ENCODE data around the gene TMOD2. TPM values are rescaled to one million over a fixed set of nuclear protein-coding genes. Genes with fewer than 3 reads are reported as not detected.

The TMOD2 gene
- total RNA-seq, 4 donors from 2014 or later, result 1.8 to 6.8 (median 5.3) TPM

GRCh38 chr15:51736751-51737521 lies 14.5 kb upstream of the TMOD2 start:
- DNase-seq, result peak; percentile 67
- TF ChIP-seq POLR2A (IDR thresholded peaks at IDR 0.05) (no peak), EP300 (IDR thresholded peaks at IDR 0.05; ENCODE audit: low read depth) (no peak)
- peaks cover 6 to 42% (median 23%) of the 10 kb centered on the region in 4 donors for H3K4me1 ChIP-seq
- H3K27me3 ChIP-seq, result no peaks in the 10 kb centered on the region
- 0 to 2% methylated on average over 2 to 49 of the region's 69 CpGs for WGBS, 2 donors (ENCODE audit: low coverage in 1 of 2)
- H3K4me3 ChIP-seq, result peak overlapping the region; percentile 58 to 90 (median 64)
- intact Hi-C loops (cut with DNase I; ENCODE audit: low total_unique reads), result no loop called here
- in situ Hi-C loops (cut with MboI; ENCODE audit: low pct_ligation_motif_present in 1 of 4, low pct_unique_long_range_greater_than_20kb in 1 of 4, low sequenced_read_pairs in 3 of 4), result no loop called here
- peak overlapping the region; percentile 87 to 96 (median 91) for H3K27ac ChIP-seq
- H3K36me3 ChIP-seq, result no peaks in the 10 kb centered on the region
- H3K9me3 ChIP-seq, result no peaks in the 10 kb centered on the region

- peak; percentile 30 for TF ChIP-seq POLR2A (IDR thresholded peaks at IDR 0.05)
- TF ChIP-seq EP300 (IDR thresholded peaks at IDR 0.05; ENCODE audit: low read depth), result no peak
- TF ChIP-seq POLR2AphosphoS5 (IDR thresholded peaks at IDR 0.05), result peak in 1 of 3 donors; percentile 35
- intact Hi-C loops (cut with DNase I; ENCODE audit: low total_unique reads) (no loop called here), in situ Hi-C loops (cut with MboI; ENCODE audit: low pct_ligation_motif_present in 1 of 4, low pct_unique_long_range_greater_than_20kb in 1 of 4, low sequenced_read_pairs in 3 of 4) (no loop called here)
- peak; percentile 79 for DNase-seq
- Histone ChIP-seq H3K4me1 (peaks cover 0 to 34% (median 17%) of the 10 kb centered on the region in 4 donors), H3K4me3 (peak within 1 kb of the TSS; percentile 58 to 90 (median 64)), H3K27me3 (no peaks in the 10 kb centered on the region), H3K36me3 (no peaks in the 10 kb centered on the region), H3K9me3 (no peaks in the 10 kb centered on the region), H3K27ac (peak within 1 kb of the TSS; percentile 87 to 96 (median 91))
- WGBS, 2 donors (ENCODE audit: low coverage in 1 of 2), result 1% methylated on average over 36 of the region's 67 CpGs; no CpG with 5 or more reads in 1 of the 2 donors
Measured at GRCh38 chr15:51737522-51738305, 13.7 kb upstream of the TMOD2 start, which contains the start of gene LYSMD2. Gene LYSMD2, minus strand, starts transcription at chr15:51737655. Its CDS starts 33 bp downstream, at chr15:51737622.

DNA sequence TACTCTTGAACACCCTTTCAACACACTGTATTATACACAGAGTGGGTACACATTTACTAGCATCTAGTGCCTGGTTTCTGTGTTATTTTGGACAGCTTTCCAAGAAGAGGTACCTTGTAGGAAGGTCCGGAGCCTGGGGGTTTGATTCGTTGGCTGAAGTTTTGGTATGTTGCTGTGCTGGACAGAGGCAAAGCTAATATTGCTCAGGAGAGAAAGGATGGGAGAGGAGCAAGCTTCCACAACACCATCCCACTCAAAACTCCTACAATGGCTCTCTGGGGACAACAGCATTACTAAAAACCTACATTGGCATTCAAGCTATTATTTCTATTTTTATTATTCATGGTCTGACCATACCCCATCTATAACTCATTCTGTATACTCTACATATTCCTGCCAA lies 12.8 kb upstream of the TMOD2 start:
- DNase-seq, result no peak
- no peak for TF ChIP-seq POLR2A (IDR thresholded peaks at IDR 0.05)
- TF ChIP-seq, protein P1, sequence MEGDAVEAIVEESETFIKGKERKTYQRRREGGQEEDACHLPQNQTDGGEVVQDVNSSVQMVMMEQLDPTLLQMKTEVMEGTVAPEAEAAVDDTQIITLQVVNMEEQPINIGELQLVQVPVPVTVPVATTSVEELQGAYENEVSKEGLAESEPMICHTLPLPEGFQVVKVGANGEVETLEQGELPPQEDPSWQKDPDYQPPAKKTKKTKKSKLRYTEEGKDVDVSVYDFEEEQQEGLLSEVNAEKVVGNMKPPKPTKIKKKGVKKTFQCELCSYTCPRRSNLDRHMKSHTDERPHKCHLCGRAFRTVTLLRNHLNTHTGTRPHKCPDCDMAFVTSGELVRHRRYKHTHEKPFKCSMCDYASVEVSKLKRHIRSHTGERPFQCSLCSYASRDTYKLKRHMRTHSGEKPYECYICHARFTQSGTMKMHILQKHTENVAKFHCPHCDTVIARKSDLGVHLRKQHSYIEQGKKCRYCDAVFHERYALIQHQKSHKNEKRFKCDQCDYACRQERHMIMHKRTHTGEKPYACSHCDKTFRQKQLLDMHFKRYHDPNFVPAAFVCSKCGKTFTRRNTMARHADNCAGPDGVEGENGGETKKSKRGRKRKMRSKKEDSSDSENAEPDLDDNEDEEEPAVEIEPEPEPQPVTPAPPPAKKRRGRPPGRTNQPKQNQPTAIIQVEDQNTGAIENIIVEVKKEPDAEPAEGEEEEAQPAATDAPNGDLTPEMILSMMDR (IDR thresholded peaks at IDR 0.05), result no peak
- no peak for TF ChIP-seq POLR2AphosphoS5 (IDR thresholded peaks at IDR 0.05)
- no peak for TF ChIP-seq EP300 (IDR thresholded peaks at IDR 0.05; ENCODE audit: low read depth)
- Histone ChIP-seq H3K4me3 (no peak overlapping the region), H3K27ac (peak overlapping the region; percentile 87 to 96 (median 91)), H3K36me3 (no peaks in the 10 kb centered on the region), H3K4me1 (peaks cover 0 to 30% (median 17%) of the 10 kb centered on the region in 4 donors), H3K27me3 (no peaks in the 10 kb centered on the region), H3K9me3 (no peaks in the 10 kb centered on the region)
- WGBS, 2 donors (ENCODE audit: low coverage in 1 of 2), result 79 to 100% methylated on average over 1 to 2 of the region's 2 CpGs
- in situ Hi-C loops (cut with MboI; ENCODE audit: low pct_ligation_motif_present in 1 of 4, low pct_unique_long_range_greater_than_20kb in 1 of 4, low sequenced_read_pairs in 3 of 4) (no loop called here), intact Hi-C loops (cut with DNase I; ENCODE audit: low total_unique reads) (no loop called here)

GRCh38 chr15:51739061-51739712 lies 12.2 kb upstream of the TMOD2 start:
- 98 to 100% methylated on average over 2 of the region's 2 CpGs for WGBS, 2 donors (ENCODE audit: low coverage in 1 of 2)
- Histone ChIP-seq H3K4me1 (peaks cover 0 to 30% (median 17%) of the 10 kb centered on the region in 4 donors), H3K27ac (no peak overlapping the region), H3K36me3 (no peaks in the 10 kb centered on the region), H3K9me3 (no peaks in the 10 kb centered on the region), H3K27me3 (no peaks in the 10 kb centered on the region), H3K4me3 (no peak overlapping the region)
- DNase-seq, result no peak
- in situ Hi-C loops (cut with MboI; ENCODE audit: low pct_ligation_motif_present in 1 of 4, low pct_unique_long_range_greater_than_20kb in 1 of 4, low sequenced_read_pairs in 3 of 4) (no loop called here), intact Hi-C loops (cut with DNase I; ENCODE audit: low total_unique reads) (no loop called here)
- TF ChIP-seq POLR2A (IDR thresholded peaks at IDR 0.05) (no peak), POLR2AphosphoS5 (IDR thresholded peaks at IDR 0.05) (no peak), EP300 (IDR thresholded peaks at IDR 0.05; ENCODE audit: low read depth) (no peak)
- TF ChIP-seq, protein P1 (IDR thresholded peaks at IDR 0.05), result no peak

Measured in transverse colon (tissue), 4 donors.